HepG2 (cell line): ENCODE measurements around the gene NSMF. TPM values are rescaled to one million over a fixed set of nuclear protein-coding genes. Genes with fewer than 3 reads are reported as not detected.

Experiments used
- BCL6 ChIP-seq: IDR thresholded peaks from 2 replicates; pipeline ENCODE4 v1.6.1; 2016; ENCODE audit warnings: missing genetic modification reagents, missing compliant biosample characterization
- CBX1 ChIP-seq: IDR thresholded peaks from one replicate; pipeline ENCODE4 v1.6.1; 2016; ENCODE audit warnings: antibody characterized with exemption, low read depth
- HOXA5 ChIP-seq: sonication (generic); formaldehyde crosslinking; IDR thresholded peaks from 2 replicates; pipeline ENCODE4 v1.4.0; 2020; ENCODE audit warnings: missing genetic modification reagents
- HOXD1 ChIP-seq: sonication (generic); formaldehyde crosslinking; IDR thresholded peaks from 2 replicates; pipeline ENCODE4 v1.5.0; 2020; ENCODE audit warnings: missing genetic modification reagents
- NBN ChIP-seq: fragments of 450-650 bp; conservative IDR thresholded peaks from 2 replicates; pipeline ENCODE4 v1.6.1; 2017
- PAX8 ChIP-seq: sonication (generic); formaldehyde crosslinking; IDR thresholded peaks from 2 replicates; pipeline ENCODE4 v1.8.0; 2022; ENCODE audit warnings: mild to moderate bottlenecking, missing genetic modification reagents, borderline replicate concordance
- RBFOX2 ChIP-seq: fragments of 200-400 bp; formaldehyde crosslinking; IDR thresholded peaks from 2 replicates; pipeline ENCODE4 v1.6.1; 2017; ENCODE audit warnings: low read depth, mild to moderate bottlenecking, low read length
- RFXANK ChIP-seq: IDR thresholded peaks from 2 replicates; pipeline ENCODE4 v1.6.1; 2016
- SALL1 ChIP-seq: sonication (generic); formaldehyde crosslinking; IDR thresholded peaks from 2 replicates; pipeline ENCODE4 v1.8.0; 2022; ENCODE audit warnings: mild to moderate bottlenecking, missing genetic modification reagents
- SRSF1 ChIP-seq: fragments of 200-400 bp; formaldehyde crosslinking; optimal IDR thresholded peaks from 2 replicates; pipeline ENCODE3; 2017; ENCODE audit warnings: mild to moderate bottlenecking, low read depth, low read length, moderate library complexity
- YEATS2 ChIP-seq: sonication (generic); formaldehyde crosslinking; IDR thresholded peaks from 2 replicates; pipeline ENCODE4 v1.4.0; 2020; ENCODE audit warnings: missing genetic modification reagents, borderline replicate concordance
- ZBTB38 ChIP-seq: sonication (generic); formaldehyde crosslinking; IDR thresholded peaks from 2 replicates; pipeline ENCODE4 v1.5.1; 2020; ENCODE audit warnings: mild to moderate bottlenecking, missing genetic modification reagents
- ZNF143 ChIP-seq: sonication (generic); formaldehyde crosslinking; IDR thresholded peaks from 2 replicates; pipeline ENCODE4 v1.4.0; 2020; ENCODE audit warnings: missing genetic modification reagents
- ZNF367 ChIP-seq: sonication (generic); formaldehyde crosslinking; IDR thresholded peaks from 2 replicates; pipeline ENCODE4 v1.4.0; 2020; ENCODE audit warnings: missing genetic modification reagents, borderline replicate concordance
- ZNF614 ChIP-seq: IDR thresholded peaks from 2 replicates; pipeline ENCODE4 v1.6.1; 2018; ENCODE audit warnings: missing biosample characterization, missing genetic modification reagents, inconsistent platforms, borderline replicate concordance
- ZNF703 ChIP-seq: sonication (generic); formaldehyde crosslinking; IDR thresholded peaks from 2 replicates; pipeline ENCODE4 v1.5.1; 2020; ENCODE audit warnings: missing genetic modification reagents, mild to moderate bottlenecking, moderate library complexity, borderline replicate concordance
- polyA plus RNA-seq, 8 experiments: library from polyadenylated mRNA; depleted of rRNA in 3 of 8; stranded (reverse) in 7 of 8; unstranded in 1 of 8; fragments of >200 nt; fragmentation: Illumina TruSeq in 4 of 8; extraction: Trizol in 4 of 8; gene quantifications; 2 replicates each; pipeline versions ENCODE4 v1.2.1 to v1.2.3, GENCODE V29; 2011 to 2016; ENCODE audit warnings: low read depth in 4 of 8, missing spikeins in 1 of 8, mixed read lengths in 1 of 8; ENCODE audit not compliant: insufficient read depth in 1 of 8
- total RNA-seq, 5 experiments: library from RNA; depleted of rRNA; stranded (reverse); fragments of >200 nt; fragmentation: Illumina TruSeq; extraction: Trizol; gene quantifications; 2 replicates each; pipeline ENCODE4 v1.2.3, GENCODE V29; 2016; ENCODE audit warnings: low read depth in 1 of 5
- TF ChIP-seq, protein P1 (sequence below): IDR thresholded peaks from 2 replicates; pipeline ENCODE4 v1.6.1; 2012; ENCODE audit warnings: low read length, improper control_type of control experiment
- TF ChIP-seq, protein P2 (sequence below): sonication (generic); formaldehyde crosslinking; IDR thresholded peaks from 2 replicates; pipeline ENCODE4 v1.4.0; 2020; ENCODE audit warnings: missing genetic modification reagents
- TF ChIP-seq, protein P3 (sequence below): sonication (generic); formaldehyde crosslinking; IDR thresholded peaks from 2 replicates; pipeline ENCODE4 v1.5.0; 2020; ENCODE audit warnings: missing genetic modification reagents
- TF ChIP-seq, protein P4 (sequence below): sonication (generic); formaldehyde crosslinking; IDR thresholded peaks from 2 replicates; pipeline ENCODE4 v1.4.0; 2020; ENCODE audit warnings: mild to moderate bottlenecking, missing genetic modification reagents

The NSMF gene
- total and polyA plus RNA-seq, 2 of the 13 experiments (the other 11 are each of a cell fraction or from before 2014, with no cell fraction given), result 44.3 to 183 TPM

DNA sequence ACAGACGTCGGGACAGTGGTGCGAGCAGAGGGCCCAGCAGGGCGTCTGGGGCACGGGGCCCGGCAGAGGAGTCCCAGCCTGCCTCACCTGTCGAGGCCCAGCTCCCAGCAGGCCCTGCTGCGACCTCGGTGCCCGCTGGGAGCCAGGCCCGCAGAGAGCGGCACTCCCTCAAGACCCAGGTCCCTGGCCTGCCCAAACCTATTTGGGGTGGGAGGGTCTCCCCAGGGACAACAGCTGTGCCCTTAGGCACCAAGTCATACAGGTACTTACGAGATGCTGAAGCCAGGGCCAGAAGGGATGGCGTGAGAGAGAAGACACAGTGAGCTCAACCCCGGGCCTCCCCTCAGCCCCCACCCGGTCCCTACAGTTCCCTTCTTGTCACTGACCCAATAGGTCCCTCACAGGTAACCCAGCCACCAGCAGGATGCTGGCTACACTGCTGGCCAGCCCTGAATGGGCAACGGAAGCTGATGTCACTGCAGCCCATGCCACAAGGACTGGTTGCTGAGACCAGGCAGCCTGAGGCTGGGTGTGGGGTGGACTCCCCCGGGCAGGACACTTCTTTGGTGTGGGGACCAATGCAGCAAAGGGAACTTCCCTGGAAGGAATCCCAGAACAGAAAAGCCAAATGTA, 3.7 kb downstream of the NSMF start (continued):
- TF ChIP-seq RBFOX2 (peak; percentile 71; the same call in 1 of the 2 replicates), ZBTB38 (CRISPR knock-in tag) (0 out of 2 replicates have a peak, but pooled peaks have one; percentile 96), NBN (no peak), HOXD1 (CRISPR knock-in tag) (no peak; the same call in 1 of the 2 replicates), RFXANK (CRISPR knock-in tag) (no peak), ZNF143 (CRISPR knock-in tag) (peak; percentile 40; the same call in 1 of the 2 replicates), SALL1 (CRISPR knock-in tag) (no peak), ZNF367 (CRISPR knock-in tag) (0 out of 2 replicates have a peak, but pooled peaks have one; percentile 16), ZNF614 (CRISPR knock-in tag) (no peak), ZNF703 (CRISPR knock-in tag) (no peak), CBX1 (no peak), HOXA5 (no peak), SRSF1 (peak; percentile 14), BCL6 (no peak), PAX8 (CRISPR knock-in tag) (0 out of 2 replicates have a peak, but pooled peaks have one; percentile 36), YEATS2 (no peak)
- TF ChIP-seq, protein P1, sequence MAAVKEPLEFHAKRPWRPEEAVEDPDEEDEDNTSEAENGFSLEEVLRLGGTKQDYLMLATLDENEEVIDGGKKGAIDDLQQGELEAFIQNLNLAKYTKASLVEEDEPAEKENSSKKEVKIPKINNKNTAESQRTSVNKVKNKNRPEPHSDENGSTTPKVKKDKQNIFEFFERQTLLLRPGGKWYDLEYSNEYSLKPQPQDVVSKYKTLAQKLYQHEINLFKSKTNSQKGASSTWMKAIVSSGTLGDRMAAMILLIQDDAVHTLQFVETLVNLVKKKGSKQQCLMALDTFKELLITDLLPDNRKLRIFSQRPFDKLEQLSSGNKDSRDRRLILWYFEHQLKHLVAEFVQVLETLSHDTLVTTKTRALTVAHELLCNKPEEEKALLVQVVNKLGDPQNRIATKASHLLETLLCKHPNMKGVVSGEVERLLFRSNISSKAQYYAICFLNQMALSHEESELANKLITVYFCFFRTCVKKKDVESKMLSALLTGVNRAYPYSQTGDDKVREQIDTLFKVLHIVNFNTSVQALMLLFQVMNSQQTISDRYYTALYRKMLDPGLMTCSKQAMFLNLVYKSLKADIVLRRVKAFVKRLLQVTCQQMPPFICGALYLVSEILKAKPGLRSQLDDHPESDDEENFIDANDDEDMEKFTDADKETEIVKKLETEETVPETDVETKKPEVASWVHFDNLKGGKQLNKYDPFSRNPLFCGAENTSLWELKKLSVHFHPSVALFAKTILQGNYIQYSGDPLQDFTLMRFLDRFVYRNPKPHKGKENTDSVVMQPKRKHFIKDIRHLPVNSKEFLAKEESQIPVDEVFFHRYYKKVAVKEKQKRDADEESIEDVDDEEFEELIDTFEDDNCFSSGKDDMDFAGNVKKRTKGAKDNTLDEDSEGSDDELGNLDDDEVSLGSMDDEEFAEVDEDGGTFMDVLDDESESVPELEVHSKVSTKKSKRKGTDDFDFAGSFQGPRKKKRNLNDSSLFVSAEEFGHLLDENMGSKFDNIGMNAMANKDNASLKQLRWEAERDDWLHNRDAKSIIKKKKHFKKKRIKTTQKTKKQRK, result no peak
- TF ChIP-seq, protein P2, sequence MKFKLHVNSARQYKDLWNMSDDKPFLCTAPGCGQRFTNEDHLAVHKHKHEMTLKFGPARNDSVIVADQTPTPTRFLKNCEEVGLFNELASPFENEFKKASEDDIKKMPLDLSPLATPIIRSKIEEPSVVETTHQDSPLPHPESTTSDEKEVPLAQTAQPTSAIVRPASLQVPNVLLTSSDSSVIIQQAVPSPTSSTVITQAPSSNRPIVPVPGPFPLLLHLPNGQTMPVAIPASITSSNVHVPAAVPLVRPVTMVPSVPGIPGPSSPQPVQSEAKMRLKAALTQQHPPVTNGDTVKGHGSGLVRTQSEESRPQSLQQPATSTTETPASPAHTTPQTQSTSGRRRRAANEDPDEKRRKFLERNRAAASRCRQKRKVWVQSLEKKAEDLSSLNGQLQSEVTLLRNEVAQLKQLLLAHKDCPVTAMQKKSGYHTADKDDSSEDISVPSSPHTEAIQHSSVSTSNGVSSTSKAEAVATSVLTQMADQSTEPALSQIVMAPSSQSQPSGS (CRISPR knock-in tag), result no peak
- TF ChIP-seq, protein P3, sequence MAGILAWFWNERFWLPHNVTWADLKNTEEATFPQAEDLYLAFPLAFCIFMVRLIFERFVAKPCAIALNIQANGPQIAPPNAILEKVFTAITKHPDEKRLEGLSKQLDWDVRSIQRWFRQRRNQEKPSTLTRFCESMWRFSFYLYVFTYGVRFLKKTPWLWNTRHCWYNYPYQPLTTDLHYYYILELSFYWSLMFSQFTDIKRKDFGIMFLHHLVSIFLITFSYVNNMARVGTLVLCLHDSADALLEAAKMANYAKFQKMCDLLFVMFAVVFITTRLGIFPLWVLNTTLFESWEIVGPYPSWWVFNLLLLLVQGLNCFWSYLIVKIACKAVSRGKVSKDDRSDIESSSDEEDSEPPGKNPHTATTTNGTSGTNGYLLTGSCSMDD (CRISPR knock-in tag), result no peak
- TF ChIP-seq, protein P4, sequence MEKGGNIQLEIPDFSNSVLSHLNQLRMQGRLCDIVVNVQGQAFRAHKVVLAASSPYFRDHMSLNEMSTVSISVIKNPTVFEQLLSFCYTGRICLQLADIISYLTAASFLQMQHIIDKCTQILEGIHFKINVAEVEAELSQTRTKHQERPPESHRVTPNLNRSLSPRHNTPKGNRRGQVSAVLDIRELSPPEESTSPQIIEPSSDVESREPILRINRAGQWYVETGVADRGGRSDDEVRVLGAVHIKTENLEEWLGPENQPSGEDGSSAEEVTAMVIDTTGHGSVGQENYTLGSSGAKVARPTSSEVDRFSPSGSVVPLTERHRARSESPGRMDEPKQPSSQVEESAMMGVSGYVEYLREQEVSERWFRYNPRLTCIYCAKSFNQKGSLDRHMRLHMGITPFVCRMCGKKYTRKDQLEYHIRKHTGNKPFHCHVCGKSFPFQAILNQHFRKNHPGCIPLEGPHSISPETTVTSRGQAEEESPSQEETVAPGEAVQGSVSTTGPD (CRISPR knock-in tag), result no peak
